Common myeloid progenitor, CD34-positive (primary cell): ENCODE data around the gene MED7.
A peak's percentile ranks its signal among the peaks of the same experiment; 100 is the strongest.

Experiments
- CTCF ChIA-PET: fragments of 350-600 bp; sonication (Branson Sonifier 250); formaldehyde crosslinking; loops from one replicate; lab custom pipeline; 2021; ENCODE audit warnings: antibody characterized with exemption; lab: Charles Lee
- POLR2A ChIA-PET: fragments of 350-600 bp; sonication (Branson Sonifier 250); formaldehyde crosslinking; loops from one replicate; lab custom pipeline; 2021; ENCODE audit warnings: antibody characterized with exemption; lab: Charles Lee
- DNase-seq, 3 donors: peaks; one replicate each; pipeline versions ENCODE4 v3.0.0 to v3.0.0-alpha.2; 2013
- H3K27ac ChIP-seq, 2 experiments: 1 replicate in 1 of 2; 2 replicates in 1 of 2; pipeline ENCODE4 v1.7.0; 2013; ENCODE audit warnings: inconsistent platforms in 2 of 2, low read length in 2 of 2, mild to moderate bottlenecking in 2 of 2, low read depth in 1 of 2, moderate library complexity in 1 of 2; ENCODE audit not compliant: severe bottlenecking in 2 of 2, insufficient read depth in 1 of 2, poor library complexity in 1 of 2
- H3K27me3 ChIP-seq, 5 experiments: replicated peaks in 2 of 5; 1 replicate in 3 of 5; 2 replicates in 2 of 5; pipeline versions ENCODE4 v1.6.1 to v1.7.0; 2013; ENCODE audit warnings: low read length in 4 of 5, mild to moderate bottlenecking in 2 of 5, moderate library complexity in 2 of 5, inconsistent platforms in 1 of 5; ENCODE audit not compliant: insufficient read depth in 5 of 5, control insufficient read depth in 4 of 5
- H3K36me3 ChIP-seq, 4 experiments: 1 replicate in 2 of 4; 2 replicates in 2 of 4; pipeline versions ENCODE4 v1.6.1 to v1.7.0; 2013; ENCODE audit warnings: low read length in 3 of 4, control low read depth in 1 of 4, mild to moderate bottlenecking in 1 of 4; ENCODE audit not compliant: control insufficient read depth in 4 of 4, insufficient read depth in 4 of 4
- H3K4me1 ChIP-seq, 4 experiments: 1 replicate in 3 of 4; 2 replicates in 1 of 4; pipeline versions ENCODE4 v1.6.1 to v1.7.1; 2013; ENCODE audit warnings: low read length in 3 of 4, mild to moderate bottlenecking in 3 of 4, control low read depth in 1 of 4, inconsistent platforms in 1 of 4, moderate library complexity in 1 of 4; ENCODE audit not compliant: control insufficient read depth in 4 of 4, insufficient read depth in 4 of 4; ENCODE audit errors: control extremely low read depth in 1 of 4
- H3K4me3 ChIP-seq, 7 experiments: 1 replicate in 4 of 7; 2 replicates in 3 of 7; pipeline versions ENCODE4 v1.5.1 to v1.7.0; 2013; ENCODE audit warnings: mild to moderate bottlenecking in 7 of 7, low read length in 6 of 7, moderate library complexity in 6 of 7, inconsistent platforms in 2 of 7, low read depth in 2 of 7, control low read depth in 1 of 7; ENCODE audit not compliant: insufficient read depth in 4 of 7, control insufficient read depth in 1 of 7; ENCODE audit errors: extremely low read depth in 1 of 7
- H3K9me3 ChIP-seq, 5 experiments: 1 replicate in 4 of 5; 2 replicates in 1 of 5; pipeline versions ENCODE4 v1.6.1 to v1.7.1; 2013; ENCODE audit warnings: low read length in 4 of 5, mild to moderate bottlenecking in 2 of 5, inconsistent platforms in 1 of 5, low read depth in 1 of 5, moderate library complexity in 1 of 5; ENCODE audit not compliant: control insufficient read depth in 4 of 5, insufficient read depth in 2 of 5; ENCODE audit errors: control extremely low read depth in 1 of 5
- WGBS: methylation state at CpG from one replicate; pipeline ENCODE4 v1.1.5; 2013; ENCODE audit not compliant: insufficient coverage; 5-methylcytosine and 5-hydroxymethylcytosine counted together

MED7 gene

DNA sequence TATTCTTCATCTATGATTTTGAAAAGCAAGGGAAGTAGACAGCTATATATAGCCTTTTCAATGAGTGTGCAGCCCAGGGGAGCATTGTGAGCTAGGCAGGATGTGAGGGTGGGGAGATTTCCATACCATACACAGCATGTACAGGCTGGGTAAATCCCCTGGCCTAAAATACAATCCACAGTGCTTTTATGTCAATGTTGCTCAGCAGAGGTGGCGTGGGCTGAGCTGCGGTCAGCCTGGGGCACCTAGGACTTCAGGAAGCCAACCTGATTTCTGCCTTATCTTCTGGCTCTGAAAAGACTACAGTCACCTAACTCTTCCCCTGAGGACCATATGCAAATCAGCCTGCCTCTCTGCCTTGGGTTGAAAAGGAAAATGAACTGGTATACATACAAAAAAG, 29.7 kb upstream of the MED7 start:
- POLR2A ChIA-PET = no interaction called here
- Histone ChIP-seq H3K4me3 (no peak overlapping the region), H3K4me1 (peaks cover 0 to 15% (median 3%) of the 10 kb centered on the region in 4 experiments), H3K27me3 (no peaks in the 10 kb centered on the region), H3K27ac (no peak overlapping the region), H3K9me3 (peaks cover 0 to 2% (median 0%) of the 10 kb centered on the region in 5 experiments), H3K36me3 (no peaks in the 10 kb centered on the region)
- WGBS = 0% methylated on average over 1 of the region's 2 CpGs
- peak in 2 of 3 donors; percentile 31 to 41 for DNase-seq
- CTCF ChIA-PET = no interaction called here

DNA sequence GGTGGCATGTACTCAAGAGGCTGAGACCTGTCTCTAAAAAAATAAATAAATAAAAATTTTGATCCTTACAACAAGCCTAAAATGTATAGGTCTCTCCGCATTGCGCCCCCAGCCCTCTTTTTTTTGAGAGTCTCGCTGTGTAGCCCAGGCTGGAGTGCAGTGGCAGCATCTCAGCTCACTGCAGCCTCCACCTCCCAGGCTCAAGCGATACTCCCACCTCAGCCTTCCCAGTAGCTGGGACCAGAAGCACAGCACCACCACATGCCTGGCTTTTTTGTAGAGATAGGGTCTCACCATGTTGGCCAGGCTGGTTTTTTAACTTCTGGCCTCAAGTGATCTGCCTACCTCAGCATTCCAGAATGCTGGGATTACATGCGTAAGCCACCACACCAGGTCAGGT, 25.6 kb upstream of the MED7 start:
- CTCF ChIA-PET = interaction anchor here (1.3 to 2.3 kb wide), 2 partner anchors 12 to 19 kb away, joined by 3 to 5 read pairs; no protein-coding TSS in a partner anchor
- POLR2A ChIA-PET = no interaction called here
- H3K4me1 ChIP-seq = peaks cover 0 to 15% (median 3%) of the 10 kb centered on the region in 4 experiments

GRCh38 chr5:157167214-157167621, 24.6 kb upstream of the MED7 start:
- H3K27me3 ChIP-seq = no peaks in the 10 kb centered on the region
- no peak for DNase-seq
- ChIA-PET POLR2A (no interaction called here), CTCF (interaction anchor here (1.1 to 2.3 kb wide), 3 partner anchors 12 to 146 kb away, joined by 3 to 5 read pairs (median 4); no protein-coding TSS in a partner anchor)
- peaks cover 0 to 2% (median 0%) of the 10 kb centered on the region in 5 experiments for H3K9me3 ChIP-seq
- WGBS = 100% methylated on average over 2 of the region's 4 CpGs
- H3K4me3 ChIP-seq = no peak overlapping the region
- no peaks in the 10 kb centered on the region for H3K36me3 ChIP-seq
- peaks cover 0 to 7% (median 2%) of the 10 kb centered on the region in 4 experiments for H3K4me1 ChIP-seq
- H3K27ac ChIP-seq = no peak overlapping the region

More for the DNA sequence above, 25.6 kb upstream of the MED7 start:
- H3K4me3 ChIP-seq = no peak overlapping the region
- no peaks in the 10 kb centered on the region for H3K27me3 ChIP-seq
- H3K9me3 ChIP-seq = peaks cover 0 to 2% (median 0%) of the 10 kb centered on the region in 5 experiments
- WGBS = 95% methylated on average over 4 of the region's 5 CpGs
- no peak overlapping the region for H3K27ac ChIP-seq
- no peak for DNase-seq
- no peaks in the 10 kb centered on the region for H3K36me3 ChIP-seq

DNA sequence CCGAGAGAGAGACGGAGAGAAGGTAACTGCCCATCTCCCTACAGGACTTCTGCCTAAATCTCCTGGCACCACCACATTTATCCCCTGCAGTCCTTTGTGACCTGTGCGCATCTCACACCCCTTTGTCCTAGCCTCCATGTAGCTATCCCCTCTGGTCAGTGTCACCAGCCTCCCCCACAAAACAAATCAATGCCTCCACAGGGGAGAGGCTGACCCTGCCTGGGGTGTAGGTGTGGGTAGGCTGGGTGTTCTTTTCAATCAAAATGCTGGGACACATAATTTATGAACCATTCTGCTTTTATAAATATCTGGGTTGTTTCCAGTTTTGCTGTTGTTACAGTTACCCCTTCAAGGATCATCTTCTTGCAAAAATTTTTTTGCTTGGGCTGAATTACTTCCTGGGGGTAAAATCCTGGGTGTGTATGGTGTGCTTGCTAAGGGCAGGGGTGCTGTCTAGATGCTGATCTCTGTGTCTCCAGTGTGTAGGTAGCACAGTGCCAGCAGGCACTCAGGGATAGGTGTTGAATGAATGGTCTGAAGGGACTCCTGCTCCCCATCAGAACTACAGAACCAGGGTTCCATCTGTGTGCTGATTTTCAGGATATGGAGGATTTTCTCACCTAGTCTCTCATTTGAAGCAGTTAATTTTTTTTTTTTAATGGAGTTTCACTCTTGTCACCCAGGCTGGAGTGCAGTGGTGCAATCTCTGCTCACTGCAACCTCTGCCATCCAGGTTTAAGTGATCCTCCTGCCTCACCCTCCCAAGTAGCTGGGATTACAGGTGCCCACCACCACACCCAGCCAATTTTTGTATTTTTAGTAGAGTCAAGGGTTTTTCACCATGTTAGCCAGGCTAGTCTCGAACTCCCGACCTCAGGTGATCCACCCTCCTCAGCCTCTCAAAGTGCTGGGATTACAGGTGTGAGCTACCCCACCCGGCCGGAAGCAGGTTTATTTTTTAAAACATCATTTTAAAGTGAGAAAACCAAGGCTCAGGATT, 23.8 kb upstream of the MED7 start, which contains the start of gene GARIN3:
Gene GARIN3 (minus strand): TSS at position 51 of the 1,000 bp plus-strand sequence. CDS start 96 bp downstream, outside the sequence.
- H3K4me3 ChIP-seq = no peak within 1 kb of the TSS
- WGBS = 90% methylated on average over 6 of the region's 7 CpGs
- CTCF ChIA-PET = interaction anchor here (1.1 to 2.3 kb wide), 4 partner anchors 11 to 147 kb away, joined by 3 to 5 read pairs (median 4); partner anchors contain the start of gene ITK
- H3K27me3 ChIP-seq = no peaks in the 10 kb centered on the region
- no peaks in the 10 kb centered on the region for H3K4me1 ChIP-seq
- POLR2A ChIA-PET = no interaction called here
- DNase-seq = no peak
- H3K36me3 ChIP-seq = no peaks in the 10 kb centered on the region
- peaks cover 0 to 2% (median 0%) of the 10 kb centered on the region in 5 experiments for H3K9me3 ChIP-seq
- no peak within 1 kb of the TSS for H3K27ac ChIP-seq

DNA sequence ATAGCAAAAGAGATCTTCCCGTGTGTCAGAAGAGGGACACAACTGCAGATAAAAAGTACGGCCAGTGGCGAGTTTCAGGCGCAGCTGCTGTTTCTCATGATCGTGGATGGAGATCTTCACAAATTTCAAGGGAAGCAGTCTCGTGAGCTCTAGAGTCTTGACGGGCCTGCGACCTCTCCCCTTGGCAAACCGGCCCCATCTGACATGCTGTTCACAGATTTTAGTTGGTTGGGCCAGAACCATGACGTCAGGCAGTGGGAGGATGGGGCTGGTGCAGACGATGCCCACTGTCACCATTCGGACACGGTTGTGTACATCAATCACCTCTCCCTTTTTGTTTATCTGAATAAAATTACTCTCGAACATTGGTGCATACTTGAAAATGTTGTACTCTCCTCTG, 23.0 kb upstream of the MED7 start:
- no peak overlapping the region for H3K4me3 ChIP-seq
- CTCF ChIA-PET = interaction anchor here (1.0 to 1.7 kb wide), 2 partner anchors 14 to 17 kb away, joined by 3 read pairs; partner anchors contain the start of gene ITK
- no peak for DNase-seq

GRCh38 chr5:157165261-157165660, 22.6 kb upstream of the MED7 start:
- H3K4me3 ChIP-seq = no peak overlapping the region
- no peaks in the 10 kb centered on the region for H3K27me3 ChIP-seq
- H3K4me1 ChIP-seq = no peaks in the 10 kb centered on the region
- ChIA-PET CTCF (interaction anchor here (0.6 to 1.7 kb wide), 3 partner anchors 15 to 72 kb away, joined by 3 to 4 read pairs (median 3); partner anchors contain the start of gene ITK), POLR2A (no interaction called here)
- H3K9me3 ChIP-seq = no peaks in the 10 kb centered on the region
- H3K27ac ChIP-seq = no peak overlapping the region
- no peaks in the 10 kb centered on the region for H3K36me3 ChIP-seq
- no peak for DNase-seq
- 93% methylated on average over 4 of the region's 4 CpGs for WGBS

More for the DNA sequence above, 23.0 kb upstream of the MED7 start:
- no peaks in the 10 kb centered on the region for H3K4me1 ChIP-seq
- POLR2A ChIA-PET = no interaction called here
- no peaks in the 10 kb centered on the region for H3K36me3 ChIP-seq
- no peaks in the 10 kb centered on the region for H3K27me3 ChIP-seq
- peaks cover 0 to 2% (median 0%) of the 10 kb centered on the region in 5 experiments for H3K9me3 ChIP-seq
- WGBS = 93% methylated on average over 14 of the region's 14 CpGs
- no peak overlapping the region for H3K27ac ChIP-seq
